Gastroesophageal sphincter (tissue), 4 donors: ENCODE measurements around the gene TSHZ2. TPM values are rescaled to one million over a fixed set of nuclear protein-coding genes. Genes with fewer than 3 reads are reported as not detected.

Source experiments
- ATAC-seq: fragments of 150-250 bp; one replicate; pipeline ENCODE4 v1.9.1; 2016; ENCODE audit warnings: mild to moderate bottlenecking, moderate library complexity
- H3K27ac ChIP-seq, 4 donors: fragments of 200-600 bp; sonication (generic) in 3 of 4; 1 replicate in 3 of 4; 2 replicates in 1 of 4; pipeline ENCODE4 v1.5.1; 2016 to 2019
- H3K27me3 ChIP-seq: fragments of 200-600 bp; sonication (generic); one replicate; pipeline ENCODE4 v1.5.1; 2019
- H3K36me3 ChIP-seq, 2 donors: fragments of 200-600 bp; sonication (generic); one replicate each; pipeline ENCODE4 v1.5.1; 2019; ENCODE audit warnings: control low read depth in 1 of 2
- H3K4me1 ChIP-seq, 3 donors: fragments of 200-600 bp; sonication (generic); 1 replicate in 2 of 3; 2 replicates in 1 of 3; pipeline ENCODE4 v1.5.1; 2016 to 2019; ENCODE audit warnings: control low read depth in 2 of 3
- H3K4me3 ChIP-seq, 2 donors: fragments of 200-600 bp; sonication (generic); one replicate each; pipeline ENCODE4 v1.5.1; 2019; ENCODE audit warnings: mild to moderate bottlenecking in 1 of 2, moderate library complexity in 1 of 2
- H3K9me3 ChIP-seq, 3 donors: fragments of 200-600 bp; sonication (generic); one replicate each; pipeline ENCODE4 v1.5.1; 2017 to 2019; ENCODE audit warnings: control low read depth in 2 of 3
- EP300 ChIP-seq: sonication (generic); formaldehyde crosslinking; IDR thresholded peaks from one replicate; pipeline ENCODE4 v1.6.1; 2017; ENCODE audit warnings: antibody characterized with exemption, mild to moderate bottlenecking
- POLR2A ChIP-seq, 2 donors: fragments of 450-650 bp; IDR thresholded peaks; one replicate each; pipeline ENCODE4 v1.6.1; 2017; ENCODE audit warnings: antibody characterized with exemption in 2 of 2, mild to moderate bottlenecking in 2 of 2, moderate library complexity in 1 of 2
- POLR2AphosphoS5 ChIP-seq: sonication (generic); formaldehyde crosslinking; IDR thresholded peaks from one replicate; pipeline ENCODE4 v1.6.1; 2017; ENCODE audit warnings: antibody characterized with exemption
- WGBS, 2 donors: methylation state at CpG; one replicate each; pipeline ENCODE4 v1.1.5; 2018; ENCODE audit warnings: low coverage in 1 of 2; 5-methylcytosine and 5-hydroxymethylcytosine counted together
- total RNA-seq, 4 donors: library from RNA; depleted of rRNA; stranded (reverse); fragments of >200 nt; gene quantifications; one replicate each; pipeline ENCODE4 v1.1.0, GENCODE V29; 2016
- TF ChIP-seq, protein P1 (sequence below), 4 experiments: fragments of 200-600 bp in 2 of 4; fragments of 450-650 bp in 2 of 4; sonication (generic) in 1 of 4; IDR thresholded peaks; one replicate each; pipeline ENCODE4 v1.5.1; 2017 to 2019; ENCODE audit warnings: antibody characterized with exemption in 4 of 4, mild to moderate bottlenecking in 2 of 4, moderate library complexity in 2 of 4

The TSHZ2 gene
- total RNA-seq, 4 donors from 2014 or later, result 9.9 to 21.3 (median 12.2) TPM

DNA sequence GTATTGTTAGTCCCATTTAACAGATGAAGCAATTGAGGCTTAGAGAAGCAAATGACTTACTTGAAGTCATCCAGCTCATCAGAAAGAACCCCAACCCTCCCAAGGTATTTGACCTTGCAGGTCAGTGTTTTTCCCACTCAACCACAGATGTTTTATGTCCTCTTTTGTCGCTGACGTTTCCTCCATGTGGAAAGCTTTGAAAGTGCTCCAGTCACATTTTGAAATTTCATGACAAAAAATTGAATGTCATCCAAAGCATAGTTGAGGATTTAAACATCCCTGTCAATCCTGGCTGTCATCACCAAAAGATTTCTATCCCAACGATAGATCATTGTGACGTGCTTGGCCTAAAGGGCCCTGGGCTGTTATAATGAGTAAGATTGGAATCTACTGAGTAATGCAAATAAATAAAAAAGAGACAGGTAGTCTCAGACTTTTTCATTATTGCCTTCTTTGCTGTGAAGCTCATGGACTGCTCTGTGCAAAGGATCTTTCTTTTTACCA is 102.7 kb downstream of the TSHZ2 start:
- Histone ChIP-seq H3K27me3 (no peaks in the 10 kb centered on the region), H3K27ac (no peak overlapping the region), H3K9me3 (no peaks in the 10 kb centered on the region), H3K36me3 (no peaks in the 10 kb centered on the region), H3K4me3 (no peak overlapping the region), H3K4me1 (peaks cover 0 to 13% (median 6%) of the 10 kb centered on the region in 3 donors)
- TF ChIP-seq EP300, result no peak
- TF ChIP-seq POLR2AphosphoS5, result peak; percentile 35
- no peak for TF ChIP-seq POLR2A (IDR thresholded peaks at IDR 0.05)
- TF ChIP-seq, protein P1, sequence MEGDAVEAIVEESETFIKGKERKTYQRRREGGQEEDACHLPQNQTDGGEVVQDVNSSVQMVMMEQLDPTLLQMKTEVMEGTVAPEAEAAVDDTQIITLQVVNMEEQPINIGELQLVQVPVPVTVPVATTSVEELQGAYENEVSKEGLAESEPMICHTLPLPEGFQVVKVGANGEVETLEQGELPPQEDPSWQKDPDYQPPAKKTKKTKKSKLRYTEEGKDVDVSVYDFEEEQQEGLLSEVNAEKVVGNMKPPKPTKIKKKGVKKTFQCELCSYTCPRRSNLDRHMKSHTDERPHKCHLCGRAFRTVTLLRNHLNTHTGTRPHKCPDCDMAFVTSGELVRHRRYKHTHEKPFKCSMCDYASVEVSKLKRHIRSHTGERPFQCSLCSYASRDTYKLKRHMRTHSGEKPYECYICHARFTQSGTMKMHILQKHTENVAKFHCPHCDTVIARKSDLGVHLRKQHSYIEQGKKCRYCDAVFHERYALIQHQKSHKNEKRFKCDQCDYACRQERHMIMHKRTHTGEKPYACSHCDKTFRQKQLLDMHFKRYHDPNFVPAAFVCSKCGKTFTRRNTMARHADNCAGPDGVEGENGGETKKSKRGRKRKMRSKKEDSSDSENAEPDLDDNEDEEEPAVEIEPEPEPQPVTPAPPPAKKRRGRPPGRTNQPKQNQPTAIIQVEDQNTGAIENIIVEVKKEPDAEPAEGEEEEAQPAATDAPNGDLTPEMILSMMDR (IDR thresholded peaks at IDR 0.05), result no peak
- ATAC-seq, result no peak
- 38 to 60% methylated on average over 4 of the region's 4 CpGs for WGBS, 2 donors

DNA sequence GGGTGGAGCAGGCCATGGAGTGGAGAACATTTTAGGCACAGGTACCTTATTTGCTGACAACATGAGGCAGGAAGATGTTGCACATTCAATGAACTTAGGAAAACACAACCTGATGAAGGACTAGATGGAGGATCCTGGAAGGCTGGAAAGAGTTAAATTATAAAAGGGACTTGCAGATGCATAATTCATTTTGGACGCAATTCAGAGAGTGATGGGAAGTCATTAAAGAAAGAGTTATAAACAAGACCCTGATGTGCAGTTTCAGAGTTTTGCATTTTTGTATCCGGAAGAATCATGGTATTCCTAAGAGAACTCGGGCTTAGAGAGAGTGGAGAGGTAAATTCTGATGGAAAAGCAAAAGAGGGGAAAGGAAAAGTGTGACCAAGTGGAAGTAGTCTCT is 104.5 kb downstream of the TSHZ2 start:
- Histone ChIP-seq H3K4me1 (peaks cover 0 to 13% (median 9%) of the 10 kb centered on the region in 3 donors), H3K27me3 (no peaks in the 10 kb centered on the region), H3K36me3 (no peaks in the 10 kb centered on the region), H3K27ac (peak overlapping the region in 3 of 4 donors; percentile 12 to 47 (median 14)), H3K9me3 (no peaks in the 10 kb centered on the region), H3K4me3 (no peak overlapping the region)
- ATAC-seq, result no peak
- TF ChIP-seq EP300 (no peak), POLR2AphosphoS5 (no peak), POLR2A (IDR thresholded peaks at IDR 0.05) (no peak)
- TF ChIP-seq, protein P1 (IDR thresholded peaks at IDR 0.05), result no peak
- 46 to 50% methylated on average over 3 of the region's 3 CpGs for WGBS, 2 donors

- no peak for TF ChIP-seq POLR2AphosphoS5
- TF ChIP-seq, protein P1 (IDR thresholded peaks at IDR 0.05), result no peak
- TF ChIP-seq EP300, result no peak
- no peak for TF ChIP-seq POLR2A (IDR thresholded peaks at IDR 0.05)
- no peak overlapping the region for H3K4me3 ChIP-seq
- H3K9me3 ChIP-seq, result no peaks in the 10 kb centered on the region
- peaks cover 0 to 13% (median 9%) of the 10 kb centered on the region in 3 donors for H3K4me1 ChIP-seq
- peak; percentile 87 for ATAC-seq
- no peaks in the 10 kb centered on the region for H3K36me3 ChIP-seq
- WGBS, 2 donors, result 35 to 48% methylated on average over 6 to 7 of the region's 8 CpGs
- H3K27me3 ChIP-seq, result no peaks in the 10 kb centered on the region
- H3K27ac ChIP-seq, result peak overlapping the region in 3 of 4 donors; percentile 12 to 49 (median 48)
Observed at GRCh38 chr20:53077373-53078205, 105.4 kb downstream of the TSHZ2 start.

GRCh38 chr20:53078761-53079160 is 106.6 kb downstream of the TSHZ2 start:
- WGBS, 2 donors, result 78 to 94% methylated on average over 4 of the region's 4 CpGs
- H3K4me1 ChIP-seq, result peaks cover 0 to 13% (median 9%) of the 10 kb centered on the region in 3 donors
- no peak for TF ChIP-seq EP300
- no peak for TF ChIP-seq POLR2AphosphoS5
- TF ChIP-seq POLR2A (IDR thresholded peaks at IDR 0.05), result no peak
- TF ChIP-seq, protein P1 (IDR thresholded peaks at IDR 0.05), result no peak
- no peaks in the 10 kb centered on the region for H3K9me3 ChIP-seq
- H3K27me3 ChIP-seq, result no peaks in the 10 kb centered on the region
- no peaks in the 10 kb centered on the region for H3K36me3 ChIP-seq
- ATAC-seq, result no peak
- H3K27ac ChIP-seq, result peak overlapping the region in 2 of 4 donors; percentile 33 to 49
- no peak overlapping the region for H3K4me3 ChIP-seq
